RWPE2 (cell line): Measurements from ENCODE around the gene CDK16.

ENCODE experiments used
- ATAC-seq: fragments of 200-7000 bp; cut with Tn5 transposase; 3 replicates; pipeline ENCODE4 v1.9.1; 2021; ENCODE audit warnings: low read depth
- DNase-seq: peaks from one replicate; pipeline ENCODE4 v3.0.0-alpha.2; 2020; ENCODE audit warnings: low spot score
- H3K27ac ChIP-seq: fragments of 450-650 bp; 2 replicates; pipeline ENCODE4 v1.5.1; 2017; ENCODE audit warnings: mild to moderate bottlenecking; ENCODE audit not compliant: poor library complexity, severe bottlenecking
- H3K27me3 ChIP-seq: fragments of 250-450 bp; sonication (Bioruptor Pico); 2 replicates; pipeline ENCODE4 v1.5.1; 2021; ENCODE audit warnings: mild to moderate bottlenecking, moderate library complexity; ENCODE audit not compliant: insufficient read depth, poor library complexity, severe bottlenecking
- H3K36me3 ChIP-seq: fragments of 250-450 bp; sonication (Bioruptor Pico); 2 replicates; pipeline ENCODE4 v1.5.1; 2020; ENCODE audit warnings: low read depth, mild to moderate bottlenecking, moderate library complexity
- H3K4me1 ChIP-seq: fragments of 250-450 bp; sonication (Bioruptor Pico); 2 replicates; pipeline ENCODE4 v1.5.1; 2021; ENCODE audit warnings: mild to moderate bottlenecking, moderate library complexity; ENCODE audit not compliant: insufficient read depth, poor library complexity, severe bottlenecking
- H3K4me3 ChIP-seq: fragments of 250-450 bp; sonication (Bioruptor Pico); 2 replicates; pipeline ENCODE4 v1.5.1; 2021; ENCODE audit warnings: mild to moderate bottlenecking, moderate library complexity; ENCODE audit not compliant: severe bottlenecking
- H3K9me3 ChIP-seq: fragments of 250-450 bp; sonication (Bioruptor Pico); 2 replicates; pipeline ENCODE4 v1.5.1; 2021; ENCODE audit warnings: mild to moderate bottlenecking, moderate library complexity; ENCODE audit not compliant: severe bottlenecking
- CTCF ChIP-seq: fragments of 450-650 bp; IDR thresholded peaks from one replicate; pipeline ENCODE4 v1.5.1; 2017; ENCODE audit warnings: mild to moderate bottlenecking, moderate library complexity; ENCODE audit not compliant: poor library complexity, severe bottlenecking

Gene CDK16

GRCh38 chrX:47194194-47194787, 24.2 kb upstream of the CDK16 start:
- no peak for DNase-seq
- Histone ChIP-seq H3K36me3 (peaks cover 45% of the 10 kb centered on the region), H3K4me3 (peak overlapping the region; percentile 95), H3K4me1 (peaks cover 9% of the 10 kb centered on the region), H3K27ac (peak overlapping the region; percentile 65), H3K27me3 (no peaks in the 10 kb centered on the region), H3K9me3 (no peaks in the 10 kb centered on the region)
- ATAC-seq: no peak
- no peak for TF ChIP-seq CTCF

- H3K27ac ChIP-seq: no peak overlapping the region
These were observed 22.4 kb upstream of the CDK16 start for GRCh38 chrX:47196098-47196497.

GRCh38 chrX:47197526-47197925, 21.0 kb upstream of the CDK16 start:
- no peaks in the 10 kb centered on the region for H3K9me3 ChIP-seq
- no peaks in the 10 kb centered on the region for H3K27me3 ChIP-seq
- no peak overlapping the region for H3K27ac ChIP-seq
- H3K36me3 ChIP-seq: peaks cover 74% of the 10 kb centered on the region
- no peak for TF ChIP-seq CTCF
- no peak overlapping the region for H3K4me3 ChIP-seq
- peaks cover 8% of the 10 kb centered on the region for H3K4me1 ChIP-seq
- DNase-seq: no peak
- ATAC-seq: no peak

More at GRCh38 chrX:47196098-47196497, 22.4 kb upstream of the CDK16 start:
- H3K36me3 ChIP-seq: peaks cover 61% of the 10 kb centered on the region
- DNase-seq (no peak), ATAC-seq (no peak)
- H3K4me3 ChIP-seq: no peak overlapping the region
- TF ChIP-seq CTCF: no peak
- no peaks in the 10 kb centered on the region for H3K27me3 ChIP-seq
- no peaks in the 10 kb centered on the region for H3K9me3 ChIP-seq
- H3K4me1 ChIP-seq: peaks cover 9% of the 10 kb centered on the region

GRCh38 chrX:47198026-47198686, 20.3 kb upstream of the CDK16 start:
- ATAC-seq (no peak), DNase-seq (no peak)
- peaks cover 4% of the 10 kb centered on the region for H3K4me1 ChIP-seq
- H3K9me3 ChIP-seq: no peaks in the 10 kb centered on the region
- no peaks in the 10 kb centered on the region for H3K27me3 ChIP-seq
- H3K4me3 ChIP-seq: no peak overlapping the region
- TF ChIP-seq CTCF: no peak
- H3K27ac ChIP-seq: no peak overlapping the region
- peaks cover 80% of the 10 kb centered on the region for H3K36me3 ChIP-seq

- peaks cover 82% of the 10 kb centered on the region for H3K36me3 ChIP-seq
- TF ChIP-seq CTCF: no peak
- H3K4me3 ChIP-seq: no peak overlapping the region
- DNase-seq: no peak
- no peaks in the 10 kb centered on the region for H3K9me3 ChIP-seq
- H3K27ac ChIP-seq: no peak overlapping the region
- H3K4me1 ChIP-seq: peaks cover 4% of the 10 kb centered on the region
- no peaks in the 10 kb centered on the region for H3K27me3 ChIP-seq
- no peak for ATAC-seq
These were observed 19.8 kb upstream of the CDK16 start for GRCh38 chrX:47198687-47199080.
